HepG2 (cell line): ENCODE data around the gene CIAO2B. TPM values are rescaled to one million over a fixed set of nuclear protein-coding genes. Genes with fewer than 3 reads are reported as not detected.
A peak's percentile ranks its signal among the peaks of the same experiment; 100 is the strongest.

Experiments used
- ATAC-seq: fragments of 200-7000 bp; cut with Tn5 transposase; 3 replicates; pipeline ENCODE4 v1.9.1; 2020; ENCODE audit warnings: mild to moderate bottlenecking, moderate library complexity
- BruUV-seq: library from RNA; stranded (reverse); fragments of 400-500 nt; replicated peaks from 2 replicates; lab custom pipeline; 2021; lab: Mats Ljungman, UMichigan
- CTCF ChIA-PET: fragments of 300-600 bp; formaldehyde crosslinking; extraction: SDS; loops from one replicate; lab custom pipeline; 2021; ENCODE audit warnings: low total read pairs, inconsistent platforms, low intra/inter-chr PET ratio; lab: Yijun Ruan, JAX
- POLR2A ChIA-PET: fragments of 350-600 bp; sonication (Branson Sonifier 250); formaldehyde crosslinking; loops from one replicate; lab custom pipeline; 2020; ENCODE audit warnings: antibody characterized with exemption, inconsistent platforms; lab: Yijun Ruan, JAX
- DNase-seq: peaks from one replicate; pipeline ENCODE4 v3.0.0-alpha.2; 2015; ENCODE audit warnings: low spot score
- FAIRE-seq: peaks from 3 replicates; lab custom pipeline; 2011; peaks lifted over from hg19 to GRCh38; lab: Jason Lieb, UNC
- H2AFZ ChIP-seq: one replicate; pipeline ENCODE4 v1.6.1; 2011; ENCODE audit warnings: low read length, inconsistent platforms
- H3K27ac ChIP-seq: fragments of 300-600 bp; 3 replicates; pipeline ENCODE4 v1.8.0; 2011; ENCODE audit warnings: mixed run types, mild to moderate bottlenecking, mixed read lengths, low read length, inconsistent platforms; ENCODE audit not compliant: insufficient read depth; ENCODE audit errors: extremely low read length
- H3K27me3 ChIP-seq, 2 experiments: fragments of 200-600 bp in 1 of 2; 2 replicates in 1 of 2; 3 replicates in 1 of 2; pipeline versions ENCODE4 v1.6.0 to v1.8.0; 2011; ENCODE audit warnings: low read length in 2 of 2, mild to moderate bottlenecking in 2 of 2, moderate library complexity in 2 of 2, inconsistent platforms in 1 of 2; ENCODE audit not compliant: insufficient read depth in 2 of 2, control insufficient read depth in 1 of 2
- H3K36me3 ChIP-seq, 2 experiments: fragments of 200-600 bp in 1 of 2; replicated peaks in 1 of 2; 2 replicates in 1 of 2; 3 replicates in 1 of 2; pipeline versions ENCODE4 v1.5.1 to v1.8.0; 2011; ENCODE audit warnings: low read length in 2 of 2, inconsistent platforms in 1 of 2; ENCODE audit not compliant: insufficient read depth in 2 of 2, control insufficient read depth in 1 of 2
- H3K4me1 ChIP-seq: 2 replicates; pipeline ENCODE4 v1.5.1; 2012; ENCODE audit warnings: low read length, inconsistent platforms; ENCODE audit not compliant: insufficient read depth
- H3K4me2 ChIP-seq: 2 replicates; pipeline ENCODE4 v1.6.0; 2011; ENCODE audit warnings: low read depth, low read length, inconsistent platforms
- H3K4me3 ChIP-seq, 3 experiments: fragments of 200-600 bp in 1 of 3; sonication (generic), shearing (Covaris generic) in 1 of 3; replicated peaks in 1 of 3; 2 replicates each; pipeline ENCODE4 v1.5.1; 2011 to 2016; ENCODE audit warnings: low read length in 3 of 3, inconsistent platforms in 2 of 3, low read depth in 2 of 3, mild to moderate bottlenecking in 2 of 3, control low read depth in 1 of 3, mixed read lengths in 1 of 3; ENCODE audit not compliant: insufficient read depth in 1 of 3
- H3K79me2 ChIP-seq: one replicate; pipeline ENCODE4 v1.6.1; 2011; ENCODE audit warnings: low read length, inconsistent platforms; ENCODE audit not compliant: insufficient read depth
- H3K9ac ChIP-seq: 2 replicates; pipeline ENCODE4 v1.6.0; 2011; ENCODE audit warnings: mild to moderate bottlenecking, low read depth, low read length, inconsistent platforms; ENCODE audit not compliant: insufficient read depth
- H3K9me3 ChIP-seq: 2 replicates; pipeline ENCODE4 v1.5.1; 2012; ENCODE audit warnings: mild to moderate bottlenecking, low read length
- H4K20me1 ChIP-seq: 2 replicates; pipeline ENCODE4 v1.6.0; 2011; ENCODE audit warnings: inconsistent platforms, mild to moderate bottlenecking, low read length, moderate library complexity; ENCODE audit not compliant: insufficient read depth
- AKNA ChIP-seq: sonication (generic); formaldehyde crosslinking; IDR thresholded peaks from 2 replicates; pipeline ENCODE4 v1.4.0; 2020; ENCODE audit warnings: missing genetic modification reagents, borderline replicate concordance
- ARID4A ChIP-seq: sonication (generic); formaldehyde crosslinking; IDR thresholded peaks from 2 replicates; pipeline ENCODE4 v1.5.0; 2020; ENCODE audit warnings: mild to moderate bottlenecking, missing genetic modification reagents, borderline replicate concordance
- HMG20B ChIP-seq: conservative IDR thresholded peaks from 2 replicates; pipeline ENCODE4 v1.6.1; 2016; ENCODE audit warnings: missing genetic modification reagents, missing compliant biosample characterization
- MAFK ChIP-seq, 2 experiments: IDR thresholded peaks in 1 of 2; conservative IDR thresholded peaks in 1 of 2; 2 replicates each; pipeline ENCODE4 v1.6.1; 2011; ENCODE audit warnings: improper control_type of control experiment in 2 of 2, low read length in 2 of 2
- ZGPAT ChIP-seq: IDR thresholded peaks from 2 replicates; pipeline ENCODE4 v1.6.1; 2016; ENCODE audit warnings: mild to moderate bottlenecking
- ZMYM3 ChIP-seq: sonication (generic); formaldehyde crosslinking; IDR thresholded peaks from 2 replicates; pipeline ENCODE4 v1.5.1; 2020; ENCODE audit warnings: mild to moderate bottlenecking, missing genetic modification reagents
- ZNF121 ChIP-seq: sonication (generic); formaldehyde crosslinking; IDR thresholded peaks from 2 replicates; pipeline ENCODE4 v1.5.0; 2020; ENCODE audit warnings: mild to moderate bottlenecking, missing genetic modification reagents
- ZNF468 ChIP-seq: sonication (generic); formaldehyde crosslinking; IDR thresholded peaks from 2 replicates; pipeline ENCODE4 v1.8.0; 2022; ENCODE audit warnings: mild to moderate bottlenecking, moderate library complexity, missing genetic modification reagents
- WGBS: methylation state at CpG from one replicate; pipeline ENCODE4 v1.1.6; 2017; ENCODE audit warnings: low lambda C conversion rate; 5-methylcytosine and 5-hydroxymethylcytosine counted together
- in situ Hi-C: cut with HindIII; loops from 2 replicates; pipeline ENCODE4 v1.10.0; 2017; ENCODE audit warnings: low pct_unique_long_range_greater_than_20kb; ENCODE audit not compliant: extremely low pct_ligation_motif_present
- intact Hi-C: fragments of 100-400 bp; cut with micrococcal nuclease; formaldehyde crosslinking; loops from one replicate; pipeline ENCODE4 v1.10.0; 2022; ENCODE audit not compliant: unreplicated experiment
- polyA plus RNA-seq, 8 experiments: library from polyadenylated mRNA; depleted of rRNA in 3 of 8; stranded (reverse) in 7 of 8; unstranded in 1 of 8; fragments of >200 nt; fragmentation: Illumina TruSeq in 4 of 8; extraction: Trizol in 4 of 8; gene quantifications; 2 replicates each; pipeline versions ENCODE4 v1.2.1 to v1.2.3, GENCODE V29; 2011 to 2016; ENCODE audit warnings: low read depth in 4 of 8, missing spikeins in 1 of 8, mixed read lengths in 1 of 8; ENCODE audit not compliant: insufficient read depth in 1 of 8
- total RNA-seq, 5 experiments: library from RNA; depleted of rRNA; stranded (reverse); fragments of >200 nt; fragmentation: Illumina TruSeq; extraction: Trizol; gene quantifications; 2 replicates each; pipeline ENCODE4 v1.2.3, GENCODE V29; 2016; ENCODE audit warnings: low read depth in 1 of 5

Gene CIAO2B
- total and polyA plus RNA-seq, 2 of the 13 experiments (the other 11 are each of a cell fraction or from before 2014, with no cell fraction given) = 157 to 293 TPM

GRCh38 chr16:66953462-66954096, 19.4 kb upstream of the CIAO2B start (continued):
- TF ChIP-seq AKNA (CRISPR knock-in tag) (no peak), HMG20B (CRISPR knock-in tag) (no peak), ZNF468 (CRISPR knock-in tag) (no peak)
- TF ChIP-seq, all 625 proteins: peak for 14

GRCh38 chr16:66952430-66953110, 18.4 kb upstream of the CIAO2B start:
- 0 out of 2 replicates have a peak, but pooled peaks cover 5% of the 10 kb centered on the region for H3K9me3 ChIP-seq
- H3K36me3 ChIP-seq = no peaks in the 10 kb centered on the region
- ChIA-PET POLR2A (no interaction called here), CTCF (no interaction called here)
- no peak overlapping the region for H3K4me3 ChIP-seq
- 0 out of 2 replicates have a peak, but pooled peaks have one; percentile 24 for TF ChIP-seq ZMYM3 (CRISPR knock-in tag)
- TF ChIP-seq ZGPAT = no peak
- TF ChIP-seq ZNF121 (CRISPR knock-in tag) = peak; percentile 89
- 0 out of 4 replicates have a peak, but pooled peaks of 1 of the 2 experiments have one; percentile 18 for TF ChIP-seq MAFK (conservative IDR thresholded peaks at IDR 0.05 in 1 of 2, IDR thresholded peaks at IDR 0.05 in 1 of 2; ENCODE audit: low read length in 2 of 2)
- TF ChIP-seq ARID4A (CRISPR knock-in tag) = 0 out of 2 replicates have a peak, but pooled peaks have one; percentile 15
- BruUV-seq = no TSS peak
- H4K20me1 ChIP-seq = no peaks in the 10 kb centered on the region
- H3K4me2 ChIP-seq = no peak overlapping the region
- intact Hi-C loops = loop anchor here (10.0 kb wide), 1 partner anchor 62 kb away; no protein-coding TSS in a partner anchor
- H3K27ac ChIP-seq = no peak overlapping the region
- H3K79me2 ChIP-seq = no peaks in the 10 kb centered on the region
- peaks cover 73% of the 10 kb centered on the region for H3K4me1 ChIP-seq
- peaks cover 4 to 24% of the 10 kb centered on the region in 2 experiments; a peak in 4 of 5 replicates for H3K27me3 ChIP-seq
- DNase-seq (no peak), ATAC-seq (no peak), FAIRE-seq (no peak)
- H2AFZ ChIP-seq = no peak overlapping the region
- in situ Hi-C loops = no loop called here
- 75% methylated on average over 7 of the region's 7 CpGs for WGBS
- H3K9ac ChIP-seq = no peak overlapping the region
